HCT116 (cell line): Measurements from ENCODE around the gene SF1. TPM values are rescaled to one million over a fixed set of nuclear protein-coding genes. Genes with fewer than 3 reads are reported as not detected.

Experiments used
- ATAC-seq: fragments of 200-7000 bp; cut with Tn5 transposase; 2 replicates; pipeline ENCODE4 v1.9.1; 2020; ENCODE audit warnings: mild to moderate bottlenecking, moderate library complexity
- BruUV-seq: library from RNA; stranded (reverse); fragments of 400-500 nt; replicated peaks from 2 replicates; lab custom pipeline; 2021; lab: Mats Ljungman, UMichigan
- CTCF ChIA-PET: fragments of 300-600 bp; sonication (Branson Sonifier 250); formaldehyde crosslinking; loops from one replicate; lab custom pipeline; 2021; ENCODE audit warnings: antibody characterized with exemption; lab: Charles Lee
- POLR2A ChIA-PET: fragments of 300-600, 350-600 bp; sonication (Branson Sonifier 250); formaldehyde crosslinking; loops from one replicate; lab custom pipeline; 2021; ENCODE audit warnings: antibody characterized with exemption; lab: Charles Lee
- RAD21 ChIA-PET, 2 experiments: fragments of 300-600 bp; sonication (Branson Sonifier 250); formaldehyde crosslinking; loops; one replicate each; lab custom pipeline; 2023; ENCODE audit warnings: low total read pairs in 2 of 2; ENCODE audit not compliant: uncharacterized antibody in 2 of 2, unreplicated experiment in 2 of 2, low non-redundant PET in 1 of 2; lab: Charles Lee
- DNase-seq: peaks from one replicate; pipeline ENCODE4 v3.0.0-alpha.2; 2010; ENCODE audit warnings: low read depth, low spot score
- H2AFZ ChIP-seq: fragments of 200-600 bp; shearing (Covaris generic), sonication (generic); 2 replicates; pipeline ENCODE4 v1.6.1; 2017; ENCODE audit warnings: low read depth, mixed run types, mixed read lengths, antibody characterized with exemption, low read length; ENCODE audit not compliant: poor library complexity, severe bottlenecking
- H3K27ac ChIP-seq: 2 replicates; pipeline ENCODE4 v1.5.1; 2012; ENCODE audit warnings: low read depth, low read length
- H3K27me3 ChIP-seq: fragments of 200-600 bp; sonication (generic); 2 replicates; pipeline ENCODE4 v1.6.1; 2016; ENCODE audit warnings: mixed run types, low read length, mixed read lengths; ENCODE audit not compliant: insufficient read depth
- H3K36me3 ChIP-seq, 2 experiments: fragments of 200-500 bp in 1 of 2; fragments of 200-600 bp in 1 of 2; sonication (Bioruptor generic) in 1 of 2; sonication (generic) in 1 of 2; 2 replicates each; pipeline versions ENCODE4 v1.5.1 to v1.6.1; 2014 to 2016; ENCODE audit warnings: low read length in 2 of 2, inconsistent platforms in 1 of 2, mixed read lengths in 1 of 2, mixed run types in 1 of 2; ENCODE audit not compliant: insufficient read depth in 2 of 2, control insufficient read depth in 1 of 2
- H3K4me1 ChIP-seq, 2 experiments: fragments of 200-600 bp in 1 of 2; sonication (generic) in 1 of 2; 2 replicates each; pipeline versions ENCODE4 v1.5.1 to v1.6.1; 2012 to 2017; ENCODE audit warnings: low read length in 2 of 2, inconsistent platforms in 1 of 2, mild to moderate bottlenecking in 1 of 2, mixed read lengths in 1 of 2, mixed run types in 1 of 2, moderate library complexity in 1 of 2; ENCODE audit not compliant: insufficient read depth in 2 of 2, control insufficient read depth in 1 of 2
- H3K4me2 ChIP-seq: fragments of 200-600 bp; sonication (generic); 2 replicates; pipeline ENCODE4 v1.6.1; 2017; ENCODE audit warnings: mixed run types, low read length, mixed read lengths
- H3K4me3 ChIP-seq, 2 experiments: fragments of 200-600 bp in 1 of 2; sonication (generic) in 1 of 2; replicated peaks in 1 of 2; 2 replicates each; pipeline ENCODE4 v1.5.1; 2011 to 2016; ENCODE audit warnings: low read length in 2 of 2, control low read depth in 1 of 2, low read depth in 1 of 2, mild to moderate bottlenecking in 1 of 2, mixed read lengths in 1 of 2, mixed run types in 1 of 2
- H3K79me2 ChIP-seq: fragments of 200-600 bp; sonication (generic); 2 replicates; pipeline ENCODE4 v1.6.1; 2017; ENCODE audit warnings: mild to moderate bottlenecking, mixed run types, low read length, moderate library complexity, mixed read lengths; ENCODE audit not compliant: insufficient read depth
- H3K9ac ChIP-seq: fragments of 200-600 bp; sonication (generic); 2 replicates; pipeline ENCODE4 v1.6.1; 2016; ENCODE audit warnings: low read length, mixed read lengths
- H3K9me2 ChIP-seq: fragments of 200-600 bp; sonication (generic), shearing (Covaris generic); 2 replicates; pipeline ENCODE4 v1.6.1; 2017; ENCODE audit warnings: mixed run types, mild to moderate bottlenecking, moderate library complexity; ENCODE audit not compliant: insufficient read depth
- H3K9me3 ChIP-seq, 2 experiments: fragments of 200-500 bp in 1 of 2; fragments of 200-600 bp in 1 of 2; sonication (Bioruptor generic) in 1 of 2; sonication (generic) in 1 of 2; 2 replicates each; pipeline ENCODE4 v1.6.1; 2014 to 2017; ENCODE audit warnings: low read length in 2 of 2, mixed read lengths in 2 of 2, inconsistent platforms in 1 of 2, low read depth in 1 of 2, mild to moderate bottlenecking in 1 of 2, mixed run types in 1 of 2, moderate library complexity in 1 of 2; ENCODE audit not compliant: control insufficient read depth in 1 of 2, insufficient read depth in 1 of 2
- H4K20me1 ChIP-seq: fragments of 200-600 bp; sonication (generic), shearing (Covaris generic); 2 replicates; pipeline ENCODE4 v1.6.1; 2017; ENCODE audit warnings: mixed run types, mild to moderate bottlenecking, moderate library complexity; ENCODE audit not compliant: insufficient read depth
- ELF1 ChIP-seq: IDR thresholded peaks from 2 replicates; pipeline ENCODE4 v1.6.1; 2012; ENCODE audit warnings: low read depth, borderline replicate concordance
- EZH2 ChIP-seq: fragments of 200-600 bp; sonication (generic); IDR thresholded peaks from 2 replicates; pipeline ENCODE4 v1.6.1; 2017; ENCODE audit warnings: antibody characterized with exemption, mixed run types
- POLR2AphosphoS5 ChIP-seq: IDR thresholded peaks from 2 replicates; pipeline ENCODE4 v1.6.1; 2011; ENCODE audit warnings: mild to moderate bottlenecking, low read depth, low read length, moderate library complexity
- TCF7L2 ChIP-seq: IDR thresholded peaks from 2 replicates; pipeline ENCODE4 v1.7.0; 2011; ENCODE audit warnings: borderline replicate concordance, inconsistent platforms; ENCODE audit not compliant: insufficient read depth, insufficient read length; ENCODE audit errors: extremely low read depth
- YY1 ChIP-seq: IDR thresholded peaks from 2 replicates; pipeline ENCODE4 v1.6.1; 2011; ENCODE audit warnings: low read length, low read depth, moderate library complexity, mild to moderate bottlenecking; ENCODE audit not compliant: insufficient replicate concordance; ENCODE audit errors: extremely low read depth
- ZNF274 ChIP-seq: fragments of 200-500 bp; sonication (Bioruptor generic); IDR thresholded peaks from 2 replicates; pipeline ENCODE4 v1.6.1; 2014; ENCODE audit warnings: mild to moderate bottlenecking, low read depth, low read length, inconsistent platforms
- intact Hi-C: fragments of 100-400 bp; cut with micrococcal nuclease; formaldehyde crosslinking; loops from 2 replicates; pipeline ENCODE4 v1.10.0; 2022
- total RNA-seq: library from RNA; stranded (reverse); gene quantifications from one replicate; pipeline ENCODE4 v1.2.1, GENCODE V29; 2021; ENCODE audit not compliant: unreplicated experiment
- TF ChIP-seq, protein P1 (sequence below): IDR thresholded peaks from 2 replicates; pipeline ENCODE4 v1.6.1; 2011; ENCODE audit warnings: mild to moderate bottlenecking, low read length, moderate library complexity; ENCODE audit not compliant: insufficient replicate concordance; ENCODE audit errors: extremely low read depth
- TF ChIP-seq, protein P2 (sequence below): IDR thresholded peaks from 2 replicates; pipeline ENCODE4 v1.6.1; 2012
- TF ChIP-seq, protein P3 (sequence below): IDR thresholded peaks from 2 replicates; pipeline ENCODE4 v1.6.1; 2012; ENCODE audit warnings: low read depth

SF1 gene
- total RNA-seq, 1 experiment from 2014 or later, result 403 TPM

DNA sequence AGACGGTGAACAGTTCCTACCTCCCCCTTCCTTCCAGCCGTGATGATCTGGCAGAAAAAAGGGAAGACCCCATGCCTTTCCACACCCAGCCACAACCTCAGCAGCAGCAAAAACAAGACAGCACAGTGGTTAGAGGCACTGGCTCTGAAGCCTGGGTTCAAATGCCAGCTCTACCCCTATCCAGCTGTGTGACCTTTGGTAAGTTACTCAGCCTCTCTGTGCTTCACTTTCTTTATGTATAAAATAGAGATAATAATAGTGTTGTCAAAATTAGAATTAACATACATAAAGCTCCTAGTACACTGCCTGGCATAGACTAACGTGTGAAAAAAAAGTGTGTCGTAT is 59.6 kb downstream of the SF1 start:
- ChIA-PET POLR2A (no interaction called here), RAD21 (no interaction called here), CTCF (interaction anchor here (1.7 to 2.1 kb wide), 2 partner anchors 14 to 30 kb away, joined by 5 to 6 read pairs; no protein-coding TSS in a partner anchor)
- H3K4me3 ChIP-seq, result no peak overlapping the region
- H3K9me3 ChIP-seq, result no peaks in the 10 kb centered on the region
- DNase-seq, result no peak
- H4K20me1 ChIP-seq, result no peaks in the 10 kb centered on the region
- peaks cover 11% of the 10 kb centered on the region; the same call in 1 of the 2 replicates for H3K27me3 ChIP-seq
- BruUV-seq, result no TSS peak
- H3K9me2 ChIP-seq, result no peaks in the 10 kb centered on the region
- ATAC-seq, result no peak
- H2AFZ ChIP-seq, result no peak overlapping the region
- H3K36me3 ChIP-seq, result no peaks in the 10 kb centered on the region
- H3K9ac ChIP-seq, result no peak overlapping the region
- H3K4me1 ChIP-seq, result peaks cover 0 to 7% of the 10 kb centered on the region in 2 experiments; a peak in 1 of 4 replicates
- no peak overlapping the region for H3K4me2 ChIP-seq
- no peak overlapping the region for H3K27ac ChIP-seq
- TF ChIP-seq, protein P1, sequence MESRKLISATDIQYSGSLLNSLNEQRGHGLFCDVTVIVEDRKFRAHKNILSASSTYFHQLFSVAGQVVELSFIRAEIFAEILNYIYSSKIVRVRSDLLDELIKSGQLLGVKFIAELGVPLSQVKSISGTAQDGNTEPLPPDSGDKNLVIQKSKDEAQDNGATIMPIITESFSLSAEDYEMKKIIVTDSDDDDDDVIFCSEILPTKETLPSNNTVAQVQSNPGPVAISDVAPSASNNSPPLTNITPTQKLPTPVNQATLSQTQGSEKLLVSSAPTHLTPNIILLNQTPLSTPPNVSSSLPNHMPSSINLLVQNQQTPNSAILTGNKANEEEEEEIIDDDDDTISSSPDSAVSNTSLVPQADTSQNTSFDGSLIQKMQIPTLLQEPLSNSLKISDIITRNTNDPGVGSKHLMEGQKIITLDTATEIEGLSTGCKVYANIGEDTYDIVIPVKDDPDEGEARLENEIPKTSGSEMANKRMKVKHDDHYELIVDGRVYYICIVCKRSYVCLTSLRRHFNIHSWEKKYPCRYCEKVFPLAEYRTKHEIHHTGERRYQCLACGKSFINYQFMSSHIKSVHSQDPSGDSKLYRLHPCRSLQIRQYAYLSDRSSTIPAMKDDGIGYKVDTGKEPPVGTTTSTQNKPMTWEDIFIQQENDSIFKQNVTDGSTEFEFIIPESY, result no peak
- TF ChIP-seq EZH2, result no peak
- no peak for TF ChIP-seq TCF7L2
- TF ChIP-seq, protein P2, sequence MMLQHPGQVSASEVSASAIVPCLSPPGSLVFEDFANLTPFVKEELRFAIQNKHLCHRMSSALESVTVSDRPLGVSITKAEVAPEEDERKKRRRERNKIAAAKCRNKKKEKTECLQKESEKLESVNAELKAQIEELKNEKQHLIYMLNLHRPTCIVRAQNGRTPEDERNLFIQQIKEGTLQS, result no peak
- TF ChIP-seq POLR2AphosphoS5, result no peak
- TF ChIP-seq ELF1, result no peak
- TF ChIP-seq ZNF274, result no peak
- TF ChIP-seq, protein P3, sequence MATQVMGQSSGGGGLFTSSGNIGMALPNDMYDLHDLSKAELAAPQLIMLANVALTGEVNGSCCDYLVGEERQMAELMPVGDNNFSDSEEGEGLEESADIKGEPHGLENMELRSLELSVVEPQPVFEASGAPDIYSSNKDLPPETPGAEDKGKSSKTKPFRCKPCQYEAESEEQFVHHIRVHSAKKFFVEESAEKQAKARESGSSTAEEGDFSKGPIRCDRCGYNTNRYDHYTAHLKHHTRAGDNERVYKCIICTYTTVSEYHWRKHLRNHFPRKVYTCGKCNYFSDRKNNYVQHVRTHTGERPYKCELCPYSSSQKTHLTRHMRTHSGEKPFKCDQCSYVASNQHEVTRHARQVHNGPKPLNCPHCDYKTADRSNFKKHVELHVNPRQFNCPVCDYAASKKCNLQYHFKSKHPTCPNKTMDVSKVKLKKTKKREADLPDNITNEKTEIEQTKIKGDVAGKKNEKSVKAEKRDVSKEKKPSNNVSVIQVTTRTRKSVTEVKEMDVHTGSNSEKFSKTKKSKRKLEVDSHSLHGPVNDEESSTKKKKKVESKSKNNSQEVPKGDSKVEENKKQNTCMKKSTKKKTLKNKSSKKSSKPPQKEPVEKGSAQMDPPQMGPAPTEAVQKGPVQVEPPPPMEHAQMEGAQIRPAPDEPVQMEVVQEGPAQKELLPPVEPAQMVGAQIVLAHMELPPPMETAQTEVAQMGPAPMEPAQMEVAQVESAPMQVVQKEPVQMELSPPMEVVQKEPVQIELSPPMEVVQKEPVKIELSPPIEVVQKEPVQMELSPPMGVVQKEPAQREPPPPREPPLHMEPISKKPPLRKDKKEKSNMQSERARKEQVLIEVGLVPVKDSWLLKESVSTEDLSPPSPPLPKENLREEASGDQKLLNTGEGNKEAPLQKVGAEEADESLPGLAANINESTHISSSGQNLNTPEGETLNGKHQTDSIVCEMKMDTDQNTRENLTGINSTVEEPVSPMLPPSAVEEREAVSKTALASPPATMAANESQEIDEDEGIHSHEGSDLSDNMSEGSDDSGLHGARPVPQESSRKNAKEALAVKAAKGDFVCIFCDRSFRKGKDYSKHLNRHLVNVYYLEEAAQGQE, result no peak
- TF ChIP-seq YY1, result no peak
- H3K79me2 ChIP-seq, result no peaks in the 10 kb centered on the region
- intact Hi-C loops, result loop anchor here (10.0 kb wide), 1 partner anchor 1214 kb away; the partner anchor contains the start of gene LGALS12
